Gastroesophageal sphincter (tissue), 3 donors: ENCODE data around the gene APOD.
"Not testable (repeated sequence)": the region's sequence is repeated elsewhere in the genome, so short reads cannot be mapped to it uniquely, and the experiment has no call there.

Source experiments
- POLR2AphosphoS5 ChIP-seq: sonication (generic); formaldehyde crosslinking; IDR thresholded peaks from one replicate; pipeline ENCODE4 v1.6.1; 2017; ENCODE audit warnings: antibody characterized with exemption
- TF ChIP-seq, protein P1 (sequence below), 4 experiments: fragments of 200-600 bp in 2 of 4; fragments of 450-650 bp in 2 of 4; sonication (generic) in 1 of 4; IDR thresholded peaks; one replicate each; pipeline ENCODE4 v1.5.1; 2017 to 2019; ENCODE audit warnings: antibody characterized with exemption in 4 of 4, mild to moderate bottlenecking in 2 of 4, moderate library complexity in 2 of 4

DNA sequence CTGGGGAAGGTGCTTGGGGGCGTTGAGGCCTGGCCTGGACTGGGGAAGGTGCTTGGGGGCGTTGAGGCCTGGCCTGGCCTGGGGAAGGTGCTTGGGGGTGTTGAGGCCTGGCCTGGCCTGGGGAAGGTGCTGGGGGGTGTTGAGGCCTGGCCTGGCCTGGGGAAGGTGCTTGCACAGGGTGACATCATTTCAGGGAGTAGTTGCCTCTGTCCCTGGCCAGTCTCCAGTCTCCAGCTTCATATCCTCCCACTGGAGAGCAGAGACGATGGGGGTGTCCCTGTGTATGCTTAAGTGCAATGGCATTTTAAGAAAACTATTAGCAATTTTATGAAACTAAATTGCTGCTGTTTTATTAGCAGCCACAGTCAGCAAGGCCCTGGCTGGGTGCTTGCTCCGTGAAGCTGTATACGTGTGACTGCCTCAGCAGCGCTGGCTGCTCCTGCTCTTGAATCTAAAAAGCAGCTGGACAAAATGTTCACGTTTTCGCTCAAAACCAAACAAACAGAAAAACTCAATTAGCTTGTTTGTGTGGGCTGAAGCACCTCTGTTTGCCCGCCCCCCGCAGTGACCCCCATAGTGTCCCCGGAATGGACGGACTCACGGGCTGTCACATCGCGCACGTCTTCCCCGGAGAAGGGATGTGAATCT is 38.9 kb upstream of the APOD start:
- TF ChIP-seq, protein P1, sequence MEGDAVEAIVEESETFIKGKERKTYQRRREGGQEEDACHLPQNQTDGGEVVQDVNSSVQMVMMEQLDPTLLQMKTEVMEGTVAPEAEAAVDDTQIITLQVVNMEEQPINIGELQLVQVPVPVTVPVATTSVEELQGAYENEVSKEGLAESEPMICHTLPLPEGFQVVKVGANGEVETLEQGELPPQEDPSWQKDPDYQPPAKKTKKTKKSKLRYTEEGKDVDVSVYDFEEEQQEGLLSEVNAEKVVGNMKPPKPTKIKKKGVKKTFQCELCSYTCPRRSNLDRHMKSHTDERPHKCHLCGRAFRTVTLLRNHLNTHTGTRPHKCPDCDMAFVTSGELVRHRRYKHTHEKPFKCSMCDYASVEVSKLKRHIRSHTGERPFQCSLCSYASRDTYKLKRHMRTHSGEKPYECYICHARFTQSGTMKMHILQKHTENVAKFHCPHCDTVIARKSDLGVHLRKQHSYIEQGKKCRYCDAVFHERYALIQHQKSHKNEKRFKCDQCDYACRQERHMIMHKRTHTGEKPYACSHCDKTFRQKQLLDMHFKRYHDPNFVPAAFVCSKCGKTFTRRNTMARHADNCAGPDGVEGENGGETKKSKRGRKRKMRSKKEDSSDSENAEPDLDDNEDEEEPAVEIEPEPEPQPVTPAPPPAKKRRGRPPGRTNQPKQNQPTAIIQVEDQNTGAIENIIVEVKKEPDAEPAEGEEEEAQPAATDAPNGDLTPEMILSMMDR (IDR thresholded peaks at IDR 0.05) = not testable (repeated sequence)
- not testable (repeated sequence) for TF ChIP-seq POLR2AphosphoS5
